ENCODE results near the gene KRT71.

Gene KRT71

DNA sequence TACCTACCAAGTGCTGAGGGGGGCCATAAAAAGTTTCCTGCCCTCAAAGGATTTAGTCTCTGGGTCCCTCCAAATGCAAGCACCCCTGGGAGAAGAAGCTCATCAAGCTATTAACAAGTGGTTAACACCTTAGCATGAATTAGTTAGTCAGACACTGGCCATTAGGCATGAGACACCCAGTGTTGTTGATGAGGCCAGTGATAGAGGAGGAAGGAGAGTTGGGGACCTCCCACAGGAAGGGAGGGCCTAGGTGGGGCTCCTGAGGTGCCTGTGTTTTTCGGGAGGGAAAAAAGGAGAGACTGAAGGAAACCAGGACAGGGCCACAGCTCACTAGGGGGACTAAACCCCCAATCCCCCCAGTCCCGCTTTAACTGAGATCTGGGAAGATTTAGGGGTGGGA is 4.5 kb upstream of the KRT71 start:
- H3K9me3 ChIP-seq (ENCODE audit: control insufficient read depth, insufficient read depth, low read length), result no peaks in the 10 kb centered on the region
- no peaks in the 10 kb centered on the region for H3K4me1 ChIP-seq (ENCODE audit: control insufficient read depth, insufficient read depth, low read length)
- no peak overlapping the region for H3K9ac ChIP-seq (ENCODE audit: low read depth, low read length)
- H3K4me3 ChIP-seq (ENCODE audit: low read depth, low read length), result no peak overlapping the region
- H3K36me3 ChIP-seq (ENCODE audit: control insufficient read depth, insufficient read depth, low read length), result no peaks in the 10 kb centered on the region
- no peak overlapping the region for H3K27ac ChIP-seq (ENCODE audit: low read depth, low read length)
- no peaks in the 10 kb centered on the region for H3K27me3 ChIP-seq (ENCODE audit: control insufficient read depth, insufficient read depth, low read length)

DNA sequence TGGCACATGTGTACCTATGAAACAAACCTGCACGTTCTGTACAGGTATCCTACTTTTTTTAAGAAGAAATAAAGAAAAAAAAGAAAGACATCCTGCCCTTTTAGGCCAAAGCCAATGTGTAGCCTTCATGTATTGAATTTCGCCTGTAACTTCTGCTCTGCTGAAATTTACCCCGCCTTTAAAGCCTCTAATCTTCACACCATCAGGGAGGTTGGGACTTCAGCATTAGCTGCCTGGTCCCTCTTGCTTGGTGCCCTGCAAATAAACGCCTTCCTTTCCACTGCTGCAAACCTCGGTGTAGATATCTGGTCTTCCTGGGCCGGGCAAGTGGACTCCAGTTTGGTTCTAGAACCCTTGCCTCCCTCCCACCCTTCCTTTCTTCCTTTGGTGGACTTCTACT is 2.6 kb upstream of the KRT71 start:
- H3K27ac ChIP-seq (ENCODE audit: low read depth, low read length), result no peak overlapping the region
- no peaks in the 10 kb centered on the region for H3K36me3 ChIP-seq (ENCODE audit: control insufficient read depth, insufficient read depth, low read length)
- H3K4me3 ChIP-seq (ENCODE audit: low read depth, low read length), result no peak overlapping the region
- no peaks in the 10 kb centered on the region for H3K27me3 ChIP-seq (ENCODE audit: control insufficient read depth, insufficient read depth, low read length)
- H3K9me3 ChIP-seq (ENCODE audit: control insufficient read depth, insufficient read depth, low read length), result no peaks in the 10 kb centered on the region
- no peaks in the 10 kb centered on the region for H3K4me1 ChIP-seq (ENCODE audit: control insufficient read depth, insufficient read depth, low read length)
- H3K9ac ChIP-seq (ENCODE audit: low read depth, low read length), result no peak overlapping the region

DNA sequence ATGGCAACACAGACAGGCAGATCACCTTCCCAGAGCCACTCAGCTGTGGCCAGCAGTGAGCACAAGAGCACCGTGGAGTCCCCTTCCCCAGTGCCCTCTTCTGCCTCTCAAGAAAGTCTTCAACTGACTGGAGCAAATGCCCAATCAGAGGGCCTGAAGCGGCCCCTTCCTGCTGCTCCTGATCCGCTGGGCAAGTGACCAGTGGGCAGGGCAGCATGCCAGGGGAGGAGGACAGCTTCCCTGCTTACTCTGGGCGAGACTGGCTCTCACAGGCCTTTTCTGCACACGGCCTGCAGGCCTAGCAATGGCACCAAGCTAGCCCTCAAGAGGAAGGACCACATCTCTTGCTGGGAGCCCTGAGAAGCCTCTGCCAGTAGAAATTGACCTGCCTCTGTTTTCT is 890 bp downstream of the KRT71 start:
- H3K27me3 ChIP-seq (ENCODE audit: control insufficient read depth, insufficient read depth, low read length), result no peaks in the 10 kb centered on the region

DNA sequence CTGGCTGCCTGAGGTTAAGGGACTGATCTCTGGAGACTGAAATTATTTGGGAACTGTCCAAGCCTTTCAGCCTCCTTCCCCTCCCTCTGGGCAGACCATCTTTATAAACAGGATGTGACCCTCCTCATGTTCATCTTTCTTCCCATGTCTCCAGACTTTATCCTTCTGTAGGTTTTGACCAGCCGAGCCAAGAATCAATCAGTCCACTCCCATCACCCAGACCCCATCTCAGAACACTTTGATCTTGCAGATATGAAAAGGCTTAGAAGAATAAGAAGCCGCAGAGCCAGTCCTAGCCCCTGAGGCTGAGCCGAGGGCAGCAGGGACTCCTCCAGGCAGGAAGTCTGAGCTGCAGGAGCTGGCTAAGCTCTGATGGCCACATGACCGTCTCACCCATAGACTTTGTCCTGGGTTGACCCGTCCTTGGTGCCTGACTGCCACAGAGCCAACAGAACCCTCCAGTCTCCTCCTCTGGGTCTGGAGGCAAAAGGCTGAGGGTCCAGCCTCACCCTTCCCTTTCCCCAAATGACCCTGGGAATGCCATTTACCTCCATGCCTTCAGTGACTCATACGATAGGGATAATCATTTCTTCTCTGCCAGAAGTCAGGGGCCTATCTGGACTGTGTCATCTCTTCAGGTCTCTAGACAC is 1.6 kb downstream of the KRT71 start:
- Histone ChIP-seq H3K9ac (ENCODE audit: low read depth, low read length) (no peak overlapping the region), H3K27ac (ENCODE audit: low read depth, low read length) (no peak overlapping the region), H3K4me1 (ENCODE audit: control insufficient read depth, insufficient read depth, low read length) (no peaks in the 10 kb centered on the region), H3K9me3 (ENCODE audit: control insufficient read depth, insufficient read depth, low read length) (no peaks in the 10 kb centered on the region), H3K4me3 (ENCODE audit: low read depth, low read length) (no peak overlapping the region), H3K27me3 (ENCODE audit: control insufficient read depth, insufficient read depth, low read length) (no peaks in the 10 kb centered on the region), H3K36me3 (ENCODE audit: control insufficient read depth, insufficient read depth, low read length) (no peaks in the 10 kb centered on the region)

More for the DNA sequence above, 890 bp downstream of the KRT71 start:
- Histone ChIP-seq H3K4me3 (ENCODE audit: low read depth, low read length) (no peak overlapping the region), H3K27ac (ENCODE audit: low read depth, low read length) (no peak overlapping the region), H3K9ac (ENCODE audit: low read depth, low read length) (no peak overlapping the region), H3K36me3 (ENCODE audit: control insufficient read depth, insufficient read depth, low read length) (no peaks in the 10 kb centered on the region), H3K4me1 (ENCODE audit: control insufficient read depth, insufficient read depth, low read length) (no peaks in the 10 kb centered on the region), H3K9me3 (ENCODE audit: control insufficient read depth, insufficient read depth, low read length) (no peaks in the 10 kb centered on the region)

DNA sequence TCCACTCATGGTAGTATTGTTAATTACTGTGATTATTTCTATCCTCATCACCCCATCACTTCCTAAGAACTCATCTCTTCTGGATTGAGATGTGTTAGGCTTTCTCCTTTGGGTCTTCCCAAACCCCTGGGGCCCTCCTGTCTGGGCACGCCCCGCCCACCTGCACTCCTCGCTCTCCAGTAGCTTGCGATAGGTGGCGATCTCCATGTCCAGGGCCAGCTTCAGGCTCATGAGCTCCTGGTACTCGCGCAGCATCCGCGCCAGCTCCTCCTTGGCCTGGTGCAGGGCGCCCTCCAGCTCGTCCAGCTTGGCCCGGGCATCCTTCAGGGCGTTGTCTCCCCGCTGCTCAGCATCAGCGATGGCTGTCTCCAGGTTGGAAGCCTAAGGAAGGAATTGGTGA is 6.8 kb downstream of the KRT71 start:
- Histone ChIP-seq H3K9ac (ENCODE audit: low read depth, low read length) (no peak overlapping the region), H3K4me3 (ENCODE audit: low read depth, low read length) (no peak overlapping the region), H3K27me3 (ENCODE audit: control insufficient read depth, insufficient read depth, low read length) (no peaks in the 10 kb centered on the region), H3K9me3 (ENCODE audit: control insufficient read depth, insufficient read depth, low read length) (no peaks in the 10 kb centered on the region), H3K36me3 (ENCODE audit: control insufficient read depth, insufficient read depth, low read length) (no peaks in the 10 kb centered on the region), H3K4me1 (ENCODE audit: control insufficient read depth, insufficient read depth, low read length) (no peaks in the 10 kb centered on the region), H3K27ac (ENCODE audit: low read depth, low read length) (no peak overlapping the region)

DNA sequence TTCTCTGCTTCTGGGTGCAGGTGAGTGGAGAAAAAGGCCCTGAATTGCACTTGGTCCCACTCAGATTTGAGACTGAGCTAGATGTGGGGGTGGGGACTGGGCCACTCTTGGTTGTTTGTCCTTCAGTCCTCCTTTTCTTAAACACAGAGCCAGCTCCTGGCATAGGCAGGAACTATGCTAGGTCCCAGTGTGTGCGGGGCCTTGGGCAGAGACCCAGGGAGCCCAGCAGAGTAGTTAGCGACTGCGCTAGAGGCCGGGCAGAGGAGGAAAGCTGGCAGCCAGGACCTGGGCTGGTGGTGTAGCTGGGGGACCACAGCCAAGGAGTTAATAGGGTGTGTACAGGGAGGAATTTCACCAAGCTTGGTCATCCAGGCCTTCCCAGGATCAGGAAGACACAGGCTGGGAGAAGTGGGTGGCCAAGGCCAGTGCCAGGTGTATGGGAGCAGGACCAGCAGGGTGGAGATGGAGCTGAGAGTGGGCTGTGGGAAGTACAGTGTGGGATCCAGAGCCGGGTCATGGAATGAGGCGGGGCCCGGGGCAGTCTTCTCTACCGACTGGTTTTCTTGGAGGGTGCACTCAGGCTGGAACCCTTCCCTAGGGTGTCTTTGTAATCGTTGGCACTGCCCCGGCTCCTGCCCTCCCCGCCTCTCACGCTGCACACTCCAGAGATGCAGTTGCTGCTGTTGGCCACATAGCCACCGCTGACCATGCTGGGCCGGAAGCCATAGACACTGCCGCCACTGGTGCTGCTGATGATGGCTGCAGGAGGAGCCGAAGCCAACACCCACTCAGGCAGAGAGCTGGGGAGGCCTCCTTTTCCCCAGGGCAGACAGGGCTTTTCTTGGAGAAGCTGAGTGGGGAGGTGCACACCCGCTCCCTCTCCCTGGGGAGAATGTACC is 8.7 kb downstream of the KRT71 start:
- no peaks in the 10 kb centered on the region for H3K36me3 ChIP-seq (ENCODE audit: control insufficient read depth, insufficient read depth, low read length)
- H3K27me3 ChIP-seq (ENCODE audit: control insufficient read depth, insufficient read depth, low read length), result no peaks in the 10 kb centered on the region
- H3K27ac ChIP-seq (ENCODE audit: low read depth, low read length), result no peak overlapping the region
- no peaks in the 10 kb centered on the region for H3K4me1 ChIP-seq (ENCODE audit: control insufficient read depth, insufficient read depth, low read length)
- no peaks in the 10 kb centered on the region for H3K9me3 ChIP-seq (ENCODE audit: control insufficient read depth, insufficient read depth, low read length)
- no peak overlapping the region for H3K9ac ChIP-seq (ENCODE audit: low read depth, low read length)
- no peak overlapping the region for H3K4me3 ChIP-seq (ENCODE audit: low read depth, low read length)

DNA sequence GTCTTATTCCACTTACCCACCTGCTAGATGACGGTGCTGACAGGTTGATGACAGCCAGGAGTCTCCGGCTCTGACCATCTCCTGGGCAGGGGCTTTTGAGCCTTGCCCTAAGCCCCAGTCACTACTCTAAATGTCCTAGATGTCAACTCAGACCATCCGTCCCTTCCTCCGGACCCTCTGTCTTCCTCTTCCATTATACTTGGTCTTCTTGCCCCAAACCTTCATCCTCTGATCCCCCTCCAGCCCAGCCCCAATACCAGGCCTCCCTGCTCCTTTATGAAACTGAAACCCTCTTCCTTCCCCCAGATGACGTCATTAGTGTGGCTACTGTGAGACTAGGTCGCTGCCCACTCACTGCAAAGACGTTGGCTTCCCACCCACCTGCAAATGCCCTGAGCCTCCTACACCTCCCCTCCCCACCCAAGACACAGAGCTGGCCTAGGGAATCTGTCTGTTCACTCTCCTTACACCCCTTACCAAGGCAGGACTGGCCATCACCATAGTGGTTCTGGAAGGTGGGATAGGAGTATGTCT is 10.1 kb downstream of the KRT71 start:
- no peaks in the 10 kb centered on the region for H3K4me1 ChIP-seq (ENCODE audit: control insufficient read depth, insufficient read depth, low read length)
- no peak overlapping the region for H3K9ac ChIP-seq (ENCODE audit: low read depth, low read length)
- H3K36me3 ChIP-seq (ENCODE audit: control insufficient read depth, insufficient read depth, low read length), result no peaks in the 10 kb centered on the region
- no peak overlapping the region for H3K4me3 ChIP-seq (ENCODE audit: low read depth, low read length)
- no peaks in the 10 kb centered on the region for H3K27me3 ChIP-seq (ENCODE audit: control insufficient read depth, insufficient read depth, low read length)
- H3K9me3 ChIP-seq (ENCODE audit: control insufficient read depth, insufficient read depth, low read length), result no peaks in the 10 kb centered on the region
- H3K27ac ChIP-seq (ENCODE audit: low read depth, low read length), result no peak overlapping the region

DNA sequence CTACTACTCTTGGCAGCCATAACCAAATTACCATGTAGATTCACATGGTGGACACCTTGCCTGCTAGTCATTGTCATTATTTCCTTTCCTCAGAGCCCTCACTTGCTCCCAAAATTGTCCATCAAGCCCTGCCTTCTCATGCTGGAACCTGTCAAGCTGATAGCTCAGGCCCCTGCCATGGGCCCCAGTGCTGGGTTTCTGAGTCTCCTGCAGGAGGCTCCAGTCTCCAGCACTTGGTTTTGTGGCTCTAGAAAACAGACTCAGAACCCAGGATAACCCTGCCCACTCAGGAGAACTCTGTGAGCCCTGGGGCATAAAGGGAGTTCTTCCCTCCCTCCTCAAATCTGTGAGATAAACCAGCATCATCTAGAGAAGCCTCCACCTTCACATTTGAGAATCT is 10.8 kb downstream of the KRT71 start:
- Histone ChIP-seq H3K9me3 (ENCODE audit: control insufficient read depth, insufficient read depth, low read length) (no peaks in the 10 kb centered on the region), H3K4me1 (ENCODE audit: control insufficient read depth, insufficient read depth, low read length) (no peaks in the 10 kb centered on the region), H3K9ac (ENCODE audit: low read depth, low read length) (no peak overlapping the region), H3K4me3 (ENCODE audit: low read depth, low read length) (no peak overlapping the region), H3K27me3 (ENCODE audit: control insufficient read depth, insufficient read depth, low read length) (no peaks in the 10 kb centered on the region), H3K27ac (ENCODE audit: low read depth, low read length) (no peak overlapping the region), H3K36me3 (ENCODE audit: control insufficient read depth, insufficient read depth, low read length) (no peaks in the 10 kb centered on the region)

DNA sequence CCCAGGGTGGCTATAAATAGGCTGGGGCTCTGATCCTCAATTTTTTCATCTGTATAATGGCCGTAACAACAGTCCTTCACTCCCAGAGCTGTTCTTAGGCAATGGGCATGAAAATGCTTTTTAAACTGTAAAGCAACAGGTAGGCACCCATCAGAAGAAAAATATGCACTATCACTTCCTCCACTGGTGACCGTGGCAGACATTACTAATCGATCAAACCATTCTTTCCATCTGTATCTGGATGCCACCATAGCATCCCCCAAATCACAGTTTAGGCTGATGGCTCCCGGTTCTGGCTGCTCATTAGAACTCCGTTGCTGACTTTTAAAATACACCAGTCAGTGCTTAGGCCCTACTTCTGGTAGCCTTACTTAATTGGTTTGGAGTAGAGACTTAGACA is 11.2 kb downstream of the KRT71 start:
- Histone ChIP-seq H3K9me3 (ENCODE audit: control insufficient read depth, insufficient read depth, low read length) (no peaks in the 10 kb centered on the region), H3K27me3 (ENCODE audit: control insufficient read depth, insufficient read depth, low read length) (no peaks in the 10 kb centered on the region), H3K27ac (ENCODE audit: low read depth, low read length) (no peak overlapping the region), H3K36me3 (ENCODE audit: control insufficient read depth, insufficient read depth, low read length) (no peaks in the 10 kb centered on the region), H3K9ac (ENCODE audit: low read depth, low read length) (no peak overlapping the region), H3K4me1 (ENCODE audit: control insufficient read depth, insufficient read depth, low read length) (no peaks in the 10 kb centered on the region), H3K4me3 (ENCODE audit: low read depth, low read length) (no peak overlapping the region)

DNA sequence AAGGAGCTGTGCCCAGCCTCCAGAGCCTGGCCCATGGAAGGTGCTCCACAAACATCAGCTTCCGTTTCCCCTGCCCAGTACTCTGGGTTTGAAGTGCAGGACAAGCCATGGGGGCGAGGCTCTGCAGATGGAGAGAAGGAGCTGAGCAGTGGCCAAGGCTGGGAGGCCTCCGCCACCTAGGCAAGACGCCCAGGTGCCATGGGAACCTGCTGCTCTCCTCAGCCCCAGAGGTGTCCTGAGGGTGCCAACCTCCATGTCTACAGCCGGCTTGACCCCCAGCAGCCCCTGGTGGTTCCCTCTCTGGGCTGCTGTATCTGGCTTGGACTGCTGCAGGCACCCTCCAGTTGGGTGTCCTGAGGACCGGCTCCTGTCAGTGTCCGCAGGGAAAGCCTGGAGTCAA is 12.4 kb downstream of the KRT71 start:
- no peaks in the 10 kb centered on the region for H3K27me3 ChIP-seq (ENCODE audit: control insufficient read depth, insufficient read depth, low read length)
- no peaks in the 10 kb centered on the region for H3K4me1 ChIP-seq (ENCODE audit: control insufficient read depth, insufficient read depth, low read length)
- no peak overlapping the region for H3K27ac ChIP-seq (ENCODE audit: low read depth, low read length)
- H3K4me3 ChIP-seq (ENCODE audit: low read depth, low read length), result no peak overlapping the region
- H3K9ac ChIP-seq (ENCODE audit: low read depth, low read length), result no peak overlapping the region
- H3K36me3 ChIP-seq (ENCODE audit: control insufficient read depth, insufficient read depth, low read length), result no peaks in the 10 kb centered on the region
- no peaks in the 10 kb centered on the region for H3K9me3 ChIP-seq (ENCODE audit: control insufficient read depth, insufficient read depth, low read length)

DNA sequence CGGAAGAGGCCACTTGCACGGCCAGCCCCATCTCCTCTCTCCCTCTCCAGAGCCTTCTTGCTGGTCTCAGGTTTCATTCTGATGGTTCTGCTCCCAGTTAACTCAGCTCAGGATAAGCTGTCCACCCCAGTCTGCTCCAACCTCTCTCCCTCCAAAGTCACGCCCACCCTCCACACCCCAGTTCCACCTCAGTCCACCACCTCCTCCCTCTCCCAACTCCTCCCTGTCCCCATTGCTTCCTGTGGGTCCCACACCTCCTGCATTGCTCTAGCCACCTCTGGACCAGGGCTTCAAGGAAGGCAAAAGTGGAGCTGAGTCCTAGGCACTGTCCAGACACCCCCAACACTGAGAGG is 13.1 kb downstream of the KRT71 start:
- no peak overlapping the region for H3K27ac ChIP-seq (ENCODE audit: low read depth, low read length)
- no peak overlapping the region for H3K9ac ChIP-seq (ENCODE audit: low read depth, low read length)
- no peaks in the 10 kb centered on the region for H3K4me1 ChIP-seq (ENCODE audit: control insufficient read depth, insufficient read depth, low read length)
- H3K4me3 ChIP-seq (ENCODE audit: low read depth, low read length), result no peak overlapping the region
- H3K36me3 ChIP-seq (ENCODE audit: control insufficient read depth, insufficient read depth, low read length), result no peaks in the 10 kb centered on the region
- no peaks in the 10 kb centered on the region for H3K9me3 ChIP-seq (ENCODE audit: control insufficient read depth, insufficient read depth, low read length)
- no peaks in the 10 kb centered on the region for H3K27me3 ChIP-seq (ENCODE audit: control insufficient read depth, insufficient read depth, low read length)

Data from HUES48 (cell line).